ENCODE measurements around the gene USP30. TPM values are rescaled to one million over a fixed set of nuclear protein-coding genes. Genes with fewer than 3 reads are reported as not detected.
A peak's percentile ranks its signal among the peaks of the same experiment; 100 is the strongest.

Gene USP30
- total and polyA plus RNA-seq, 11 donors: 7.1 to 29.9 (median 16.4) TPM

DNA sequence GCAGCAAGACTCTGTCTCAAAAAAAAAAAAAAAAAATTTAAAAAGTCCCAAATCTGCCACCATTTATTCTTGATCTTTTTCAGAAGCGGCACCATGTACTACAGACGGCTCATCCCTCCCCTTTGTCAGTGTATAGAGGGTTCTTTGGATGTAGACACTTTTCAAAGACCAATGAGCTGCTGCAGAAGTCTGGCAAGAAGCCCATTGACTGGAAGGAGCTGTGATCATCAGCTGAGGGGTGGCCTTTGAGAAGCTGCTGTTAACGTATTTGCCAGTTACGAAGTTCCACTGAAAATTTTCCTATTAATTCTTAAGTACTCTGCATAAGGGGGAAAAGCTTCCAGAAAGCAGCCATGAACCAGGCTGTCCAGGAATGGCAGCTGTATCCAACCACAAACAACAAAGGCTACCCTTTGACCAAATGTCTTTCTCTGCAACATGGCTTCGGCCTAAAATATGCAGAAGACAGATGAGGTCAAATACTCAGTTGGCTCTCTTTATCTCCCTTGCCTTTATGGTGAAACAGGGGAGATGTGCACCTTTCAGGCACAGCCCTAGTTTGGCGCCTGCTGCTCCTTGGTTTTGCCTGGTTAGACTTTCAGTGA is 57.5 kb downstream of the USP30 start:
- H3K27me3 ChIP-seq: no peaks in the 10 kb centered on the region
- peaks cover 0 to 51% (median 42%) of the 10 kb centered on the region in 9 donors for H3K36me3 ChIP-seq
- ATAC-seq: no peak
- no peak overlapping the region for H3K4me3 ChIP-seq
- intact Hi-C loops (cut with DNase I): loop anchor here in 7 of 10 donors (2.0 to 10.0 kb wide), 5 partner anchors 42 to 275 kb away; no protein-coding TSS in a partner anchor
- WGBS, 4 donors: 87 to 92% (median 88%) methylated on average over 6 of the region's 6 CpGs
- peak overlapping the region; percentile 88 to 99 (median 94) for H3K27ac ChIP-seq
- no peak for DNase-seq
- peaks cover 0 to 42% (median 31%) of the 10 kb centered on the region in 12 donors for H3K4me1 ChIP-seq
- no peaks in the 10 kb centered on the region for H3K9me3 ChIP-seq
- TF ChIP-seq POLR2A (IDR thresholded peaks at IDR 0.05): no peak

GRCh38 chr12:109110988-109111495 is 58.7 kb downstream of the USP30 start:
- Histone ChIP-seq H3K27ac (peak overlapping the region; percentile 88 to 99 (median 94)), H3K9me3 (no peaks in the 10 kb centered on the region), H3K36me3 (peaks cover 0 to 39% (median 30%) of the 10 kb centered on the region in 9 donors), H3K4me1 (peaks cover 7 to 54% (median 41%) of the 10 kb centered on the region in 12 donors), H3K27me3 (no peaks in the 10 kb centered on the region), H3K4me3 (peak overlapping the region; percentile 34 to 79 (median 64))
- intact Hi-C loops (cut with DNase I): loop anchor here in 7 of 10 donors (1.0 to 10.0 kb wide), 6 partner anchors 41 to 274 kb away; no protein-coding TSS in a partner anchor
- WGBS, 4 donors: 0 to 7% (median 3%) methylated on average over 17 to 28 of the region's 28 CpGs
- peak; percentile 94 to 97 (median 96) for DNase-seq
- TF ChIP-seq POLR2A (IDR thresholded peaks at IDR 0.05): peak in 1 of 2 donors; percentile 83
- TF ChIP-seq, protein P1, sequence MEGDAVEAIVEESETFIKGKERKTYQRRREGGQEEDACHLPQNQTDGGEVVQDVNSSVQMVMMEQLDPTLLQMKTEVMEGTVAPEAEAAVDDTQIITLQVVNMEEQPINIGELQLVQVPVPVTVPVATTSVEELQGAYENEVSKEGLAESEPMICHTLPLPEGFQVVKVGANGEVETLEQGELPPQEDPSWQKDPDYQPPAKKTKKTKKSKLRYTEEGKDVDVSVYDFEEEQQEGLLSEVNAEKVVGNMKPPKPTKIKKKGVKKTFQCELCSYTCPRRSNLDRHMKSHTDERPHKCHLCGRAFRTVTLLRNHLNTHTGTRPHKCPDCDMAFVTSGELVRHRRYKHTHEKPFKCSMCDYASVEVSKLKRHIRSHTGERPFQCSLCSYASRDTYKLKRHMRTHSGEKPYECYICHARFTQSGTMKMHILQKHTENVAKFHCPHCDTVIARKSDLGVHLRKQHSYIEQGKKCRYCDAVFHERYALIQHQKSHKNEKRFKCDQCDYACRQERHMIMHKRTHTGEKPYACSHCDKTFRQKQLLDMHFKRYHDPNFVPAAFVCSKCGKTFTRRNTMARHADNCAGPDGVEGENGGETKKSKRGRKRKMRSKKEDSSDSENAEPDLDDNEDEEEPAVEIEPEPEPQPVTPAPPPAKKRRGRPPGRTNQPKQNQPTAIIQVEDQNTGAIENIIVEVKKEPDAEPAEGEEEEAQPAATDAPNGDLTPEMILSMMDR (IDR thresholded peaks at IDR 0.05): no peak
- peak; percentile 84 to 95 (median 92) for ATAC-seq

DNA sequence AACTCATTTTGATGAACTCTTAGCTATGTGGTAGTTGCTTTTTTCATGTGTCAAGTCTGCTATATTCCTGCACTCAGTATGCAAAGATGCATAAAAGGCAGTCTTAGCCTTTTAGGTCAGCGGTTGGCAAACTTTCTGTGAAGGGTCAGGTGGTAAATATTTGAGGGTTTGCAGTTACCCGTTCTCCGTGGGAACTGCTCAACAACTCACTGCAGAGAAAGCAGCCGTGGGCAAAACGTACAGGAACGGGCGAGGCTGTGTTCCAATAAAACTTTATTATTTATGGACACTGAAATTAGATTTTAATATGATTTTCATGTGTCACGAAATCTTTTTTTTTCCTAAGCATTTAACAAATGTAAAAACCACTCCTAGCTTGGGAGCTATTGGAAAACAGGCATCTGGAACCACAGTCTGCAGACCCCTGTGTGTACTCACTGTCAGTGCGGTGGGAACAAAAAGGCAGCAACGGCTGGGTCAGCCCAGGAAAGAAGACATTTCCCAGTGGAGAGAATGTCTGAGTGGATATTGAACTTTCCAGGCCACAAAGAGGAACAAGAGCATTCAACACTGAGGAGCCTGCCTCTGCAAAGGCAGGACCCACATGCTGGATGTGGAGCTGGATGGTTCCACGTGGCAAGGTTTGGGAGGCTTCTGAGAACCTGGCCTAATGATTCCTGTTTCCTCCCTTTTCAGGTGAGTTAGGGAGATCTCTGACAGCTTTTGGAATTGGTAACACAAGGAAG is 60.5 kb downstream of the USP30 start:
- Histone ChIP-seq H3K4me3 (no peak overlapping the region), H3K27ac (peak overlapping the region in 11 of 12 donors; percentile 85 to 99 (median 94)), H3K27me3 (no peaks in the 10 kb centered on the region), H3K9me3 (no peaks in the 10 kb centered on the region), H3K36me3 (peaks cover 0 to 24% (median 14%) of the 10 kb centered on the region in 9 donors), H3K4me1 (peaks cover 10 to 73% (median 57%) of the 10 kb centered on the region in 12 donors)
- intact Hi-C loops (cut with DNase I): loop anchor here in 6 of 10 donors (5.0 to 10.0 kb wide), 4 partner anchors 39 to 272 kb away; no protein-coding TSS in a partner anchor
- 71 to 79% (median 77%) methylated on average over 11 of the region's 11 CpGs for WGBS, 4 donors
- no peak for DNase-seq
- no peak for ATAC-seq
- TF ChIP-seq POLR2A (IDR thresholded peaks at IDR 0.05): no peak
- TF ChIP-seq, protein P1 (IDR thresholded peaks at IDR 0.05): no peak

DNA sequence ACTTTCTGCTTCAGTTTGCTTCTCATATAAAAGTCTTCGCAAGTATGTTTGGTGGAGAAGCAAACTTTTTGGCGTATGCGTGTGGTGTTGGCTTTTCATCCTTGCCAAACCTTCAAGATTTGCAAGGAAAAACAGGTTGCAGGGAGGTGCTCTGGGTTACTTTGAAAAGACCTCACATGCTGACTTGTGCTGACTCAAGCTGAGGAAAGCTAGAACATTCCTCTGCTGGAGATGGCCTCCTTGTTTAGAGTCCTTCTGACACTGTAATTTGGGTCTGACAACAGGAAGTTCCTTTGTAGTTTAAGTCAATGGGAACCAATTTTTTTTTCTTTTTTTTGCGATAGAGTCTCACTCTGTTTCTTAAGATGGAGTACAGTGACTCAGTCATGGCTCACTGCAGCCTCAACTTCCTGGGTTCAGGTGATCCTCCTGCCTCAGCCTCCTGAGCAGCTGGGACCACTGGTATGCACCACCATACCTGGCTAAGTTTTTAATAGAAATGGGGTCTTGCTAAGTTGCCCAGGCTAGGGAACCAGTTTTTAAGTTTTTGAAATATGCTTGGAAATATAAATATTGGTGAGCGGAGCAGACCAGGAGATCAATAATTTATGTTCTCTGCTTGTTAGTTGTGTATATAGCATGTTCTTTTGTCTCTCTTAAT is 61.4 kb downstream of the USP30 start:
- Histone ChIP-seq H3K27ac (peak overlapping the region in 11 of 12 donors; percentile 85 to 99 (median 93)), H3K4me3 (no peak overlapping the region), H3K4me1 (peaks cover 10 to 82% (median 61%) of the 10 kb centered on the region in 12 donors), H3K27me3 (no peaks in the 10 kb centered on the region), H3K36me3 (peaks cover 0 to 15% (median 6%) of the 10 kb centered on the region in 9 donors), H3K9me3 (no peaks in the 10 kb centered on the region)
- no peak for ATAC-seq
- DNase-seq: no peak
- TF ChIP-seq, protein P1 (IDR thresholded peaks at IDR 0.05): no peak
- TF ChIP-seq POLR2A (IDR thresholded peaks at IDR 0.05): no peak
- intact Hi-C loops (cut with DNase I): loop anchor here in 6 of 10 donors (5.0 to 10.0 kb wide), 4 partner anchors 39 to 271 kb away; no protein-coding TSS in a partner anchor
- WGBS, 4 donors: 84 to 92% (median 88%) methylated on average over 5 of the region's 5 CpGs
